HFFc6 (cell line): ENCODE data around the gene GSDMA. TPM values are rescaled to one million over a fixed set of nuclear protein-coding genes. Genes with fewer than 3 reads are reported as not detected.
"Not testable (repeated sequence)": the region's sequence is repeated elsewhere in the genome, so short reads cannot be mapped to it uniquely, and the experiment has no call there.

Experiments used
- DNase-seq: peaks from one replicate; pipeline ENCODE4 v3.0.0-alpha.2; 2018
- H3K27ac Mint-ChIP-seq: 2 replicates; pipeline ENCODE4 v1.8.0; 2020; ENCODE audit warnings: mild to moderate bottlenecking, mixed read lengths
- H3K27me3 Mint-ChIP-seq: 2 replicates; pipeline ENCODE4 v1.8.0; 2021; ENCODE audit warnings: mild to moderate bottlenecking, moderate library complexity, mixed read lengths; ENCODE audit not compliant: insufficient read depth
- H3K36me3 Mint-ChIP-seq: 2 replicates; pipeline ENCODE4 v1.8.0; 2021; ENCODE audit warnings: low read depth, mixed read lengths
- H3K4me1 Mint-ChIP-seq: 2 replicates; pipeline ENCODE4 v1.8.0; 2020; ENCODE audit warnings: low read depth, mixed read lengths
- H3K4me3 Mint-ChIP-seq: 2 replicates; pipeline ENCODE4 v1.8.0; 2020; ENCODE audit warnings: mild to moderate bottlenecking, moderate library complexity, mixed read lengths
- H3K9me3 Mint-ChIP-seq: 2 replicates; pipeline ENCODE4 v1.8.0; 2020; ENCODE audit warnings: mild to moderate bottlenecking, mixed read lengths
- CTCF ChIP-seq: fragments of 200-600 bp; sonication (generic); IDR thresholded peaks from 2 replicates; pipeline ENCODE4 v1.5.0; 2021; ENCODE audit warnings: antibody characterized with exemption, mild to moderate bottlenecking
- total RNA-seq, 6 experiments: library from RNA; stranded (reverse); fragmentation: NEBNext Ultra II Directional; extraction: Animal tissue kit (Norgen Biotek cat#: 25700); gene quantifications; 2 replicates in 1 of 6; 3 replicates in 5 of 6; pipeline ENCODE4 v1.2.3, GENCODE V29; 2021

GSDMA gene
- total RNA-seq, 6 experiments from 2014 or later, result 0.11 to 0.43 (median 0.36) TPM

- Mint-ChIP-seq H3K36me3 (no peaks in the 10 kb centered on the region), H3K4me1 (peaks cover 17% of the 10 kb centered on the region), H3K9me3 (no peaks in the 10 kb centered on the region), H3K27me3 (peaks cover 12% of the 10 kb centered on the region), H3K4me3 (no peak overlapping the region), H3K27ac (no peak overlapping the region)
- TF ChIP-seq CTCF, result no peak
- DNase-seq, result no peak
Measured at GRCh38 chr17:39943702-39944392, 19.0 kb upstream of the GSDMA start.

GRCh38 chr17:39944393-39944711 lies 18.5 kb upstream of the GSDMA start:
- peaks cover 12% of the 10 kb centered on the region for H3K27me3 Mint-ChIP-seq

GRCh38 chr17:39946551-39947330 lies 16.1 kb upstream of the GSDMA start:
- H3K27ac Mint-ChIP-seq, result no peak overlapping the region
- TF ChIP-seq CTCF, result no peak
- DNase-seq, result no peak
- no peaks in the 10 kb centered on the region for H3K9me3 Mint-ChIP-seq
- H3K4me1 Mint-ChIP-seq, result no peaks in the 10 kb centered on the region
- H3K36me3 Mint-ChIP-seq, result no peaks in the 10 kb centered on the region
- H3K4me3 Mint-ChIP-seq, result no peak overlapping the region
- H3K27me3 Mint-ChIP-seq, result peaks cover 14% of the 10 kb centered on the region

More at GRCh38 chr17:39944393-39944711, 18.5 kb upstream of the GSDMA start:
- no peak for TF ChIP-seq CTCF
- no peak for DNase-seq
- H3K27ac Mint-ChIP-seq, result no peak overlapping the region
- H3K36me3 Mint-ChIP-seq, result no peaks in the 10 kb centered on the region
- H3K9me3 Mint-ChIP-seq, result no peaks in the 10 kb centered on the region
- no peak overlapping the region for H3K4me3 Mint-ChIP-seq
- H3K4me1 Mint-ChIP-seq, result peaks cover 12% of the 10 kb centered on the region

- H3K9me3 Mint-ChIP-seq, H3K36me3 Mint-ChIP-seq, H3K4me1 Mint-ChIP-seq, DNase-seq, H3K27ac Mint-ChIP-seq, H3K4me3 Mint-ChIP-seq: not testable (repeated sequence)
- H3K27me3 Mint-ChIP-seq, result peaks cover 13% of the 10 kb centered on the region
Measured at GRCh38 chr17:39948489-39948828, 14.3 kb upstream of the GSDMA start.

GRCh38 chr17:39949028-39949427 lies 13.8 kb upstream of the GSDMA start:
- H3K4me3 Mint-ChIP-seq, result no peak overlapping the region
- no peak overlapping the region for H3K27ac Mint-ChIP-seq

More at GRCh38 chr17:39949028-39949427, 13.8 kb upstream of the GSDMA start:
- H3K9me3 Mint-ChIP-seq, result no peaks in the 10 kb centered on the region
- DNase-seq, result no peak
- H3K4me1 Mint-ChIP-seq, result peaks cover 12% of the 10 kb centered on the region; the same call in 1 of the 2 replicates
- no peak for TF ChIP-seq CTCF
- peaks cover 13% of the 10 kb centered on the region for H3K27me3 Mint-ChIP-seq
- no peaks in the 10 kb centered on the region for H3K36me3 Mint-ChIP-seq
